Fibroblast of mammary gland (primary cell): Measurements from ENCODE around the gene S100A13.
"Not testable (repeated sequence)": the region's sequence is repeated elsewhere in the genome, so short reads cannot be mapped to it uniquely, and the experiment has no call there.

ENCODE experiments used
- DNase-seq: peaks from one replicate; pipeline ENCODE4 v3.0.0-alpha.2; 2010; ENCODE audit warnings: low read depth
- H3K4me3 ChIP-seq: 2 replicates; pipeline ENCODE4 v1.5.1; 2011; ENCODE audit warnings: low read depth, mild to moderate bottlenecking, low read length, moderate library complexity; ENCODE audit not compliant: control insufficient read depth
- TF ChIP-seq, protein P1 (sequence below): conservative IDR thresholded peaks from 2 replicates; pipeline ENCODE4 v1.5.1; 2011; ENCODE audit warnings: low read depth, low read length, inconsistent platforms; ENCODE audit not compliant: control insufficient read depth, insufficient read depth

Gene S100A13

DNA sequence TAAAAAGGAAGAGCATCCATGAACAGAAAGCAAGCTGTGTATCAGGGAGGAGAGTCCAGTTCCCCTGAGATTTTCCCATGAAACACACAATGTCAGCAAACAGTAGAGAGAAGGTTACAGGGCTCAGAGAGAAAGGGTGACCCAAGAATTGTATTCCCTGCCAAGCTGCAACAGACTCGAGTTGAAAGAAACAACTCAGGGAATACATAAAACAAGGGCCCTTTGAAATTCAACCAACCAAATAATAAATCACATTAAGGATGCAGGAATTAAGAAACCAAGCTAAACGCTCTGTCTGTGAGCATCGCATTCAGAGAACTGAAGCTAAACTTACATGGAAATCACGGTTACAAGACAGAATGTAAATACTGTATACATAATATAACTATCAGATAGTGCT, 34.6 kb downstream of the S100A13 start:
- TF ChIP-seq, protein P1, sequence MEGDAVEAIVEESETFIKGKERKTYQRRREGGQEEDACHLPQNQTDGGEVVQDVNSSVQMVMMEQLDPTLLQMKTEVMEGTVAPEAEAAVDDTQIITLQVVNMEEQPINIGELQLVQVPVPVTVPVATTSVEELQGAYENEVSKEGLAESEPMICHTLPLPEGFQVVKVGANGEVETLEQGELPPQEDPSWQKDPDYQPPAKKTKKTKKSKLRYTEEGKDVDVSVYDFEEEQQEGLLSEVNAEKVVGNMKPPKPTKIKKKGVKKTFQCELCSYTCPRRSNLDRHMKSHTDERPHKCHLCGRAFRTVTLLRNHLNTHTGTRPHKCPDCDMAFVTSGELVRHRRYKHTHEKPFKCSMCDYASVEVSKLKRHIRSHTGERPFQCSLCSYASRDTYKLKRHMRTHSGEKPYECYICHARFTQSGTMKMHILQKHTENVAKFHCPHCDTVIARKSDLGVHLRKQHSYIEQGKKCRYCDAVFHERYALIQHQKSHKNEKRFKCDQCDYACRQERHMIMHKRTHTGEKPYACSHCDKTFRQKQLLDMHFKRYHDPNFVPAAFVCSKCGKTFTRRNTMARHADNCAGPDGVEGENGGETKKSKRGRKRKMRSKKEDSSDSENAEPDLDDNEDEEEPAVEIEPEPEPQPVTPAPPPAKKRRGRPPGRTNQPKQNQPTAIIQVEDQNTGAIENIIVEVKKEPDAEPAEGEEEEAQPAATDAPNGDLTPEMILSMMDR = no peak
- H3K4me3 ChIP-seq = no peak overlapping the region
- no peak for DNase-seq

DNA sequence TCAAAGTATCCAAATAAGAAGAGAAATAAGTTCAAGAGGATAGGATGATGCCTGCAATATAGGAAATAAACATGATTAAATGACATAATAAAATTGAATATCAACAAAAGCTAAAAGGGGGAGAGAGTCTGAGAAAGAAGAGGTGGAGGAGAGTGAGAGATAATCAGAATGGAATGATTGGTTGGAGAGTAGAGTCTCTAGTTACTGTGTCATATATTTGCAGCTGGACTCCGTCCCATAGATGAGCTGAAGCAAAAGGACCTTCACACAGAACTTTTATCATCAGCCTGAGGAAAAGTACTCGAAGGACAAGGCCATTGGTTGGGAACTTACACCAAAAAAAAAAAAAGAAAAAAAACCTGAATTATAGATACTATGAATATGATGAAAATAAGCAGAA, 38.8 kb downstream of the S100A13 start:
- TF ChIP-seq, protein P1 = no peak
- no peak for DNase-seq
- no peak overlapping the region for H3K4me3 ChIP-seq

DNA sequence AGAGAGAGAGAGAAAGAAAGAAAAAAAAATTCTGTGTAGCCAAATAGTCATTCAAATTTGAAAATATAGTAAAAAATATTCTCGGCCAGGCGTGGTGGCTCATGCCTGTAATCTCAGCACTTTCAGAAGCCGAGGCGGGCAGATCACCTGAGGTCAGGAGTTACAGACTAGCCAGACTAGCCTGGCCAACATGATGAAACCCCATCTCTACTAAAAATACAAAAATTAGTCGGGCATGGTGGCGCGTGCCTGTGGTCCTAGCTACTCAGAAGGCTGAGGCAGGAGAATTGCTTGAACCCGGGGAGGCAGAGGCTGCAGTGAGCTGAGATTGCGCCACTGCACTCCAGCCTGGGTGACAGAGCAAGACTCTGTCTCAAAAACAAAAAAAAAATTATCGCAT, 39.3 kb downstream of the S100A13 start:
- DNase-seq, H3K4me3 ChIP-seq: not testable (repeated sequence)

DNA sequence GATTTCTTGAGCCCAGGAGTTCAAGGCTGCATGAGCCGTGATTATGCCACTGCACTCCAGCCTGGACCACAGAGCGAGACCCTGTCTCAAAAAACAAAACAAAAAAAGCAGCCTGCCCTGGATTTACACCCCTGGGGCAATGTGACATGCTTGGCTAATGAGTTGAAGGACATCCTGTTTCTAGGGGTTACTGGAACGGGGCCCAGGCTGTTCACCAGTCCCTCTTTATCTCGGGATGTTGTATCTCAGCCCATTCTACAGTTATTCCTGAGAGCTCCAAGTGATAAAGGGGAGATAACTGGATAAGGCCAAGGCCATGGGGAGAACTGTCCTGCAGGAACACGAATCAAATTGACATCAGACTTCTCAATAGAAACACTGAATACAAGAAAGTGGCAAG, 40.0 kb downstream of the S100A13 start:
- no peak overlapping the region for H3K4me3 ChIP-seq
- DNase-seq = no peak
- TF ChIP-seq, protein P1 = no peak

DNA sequence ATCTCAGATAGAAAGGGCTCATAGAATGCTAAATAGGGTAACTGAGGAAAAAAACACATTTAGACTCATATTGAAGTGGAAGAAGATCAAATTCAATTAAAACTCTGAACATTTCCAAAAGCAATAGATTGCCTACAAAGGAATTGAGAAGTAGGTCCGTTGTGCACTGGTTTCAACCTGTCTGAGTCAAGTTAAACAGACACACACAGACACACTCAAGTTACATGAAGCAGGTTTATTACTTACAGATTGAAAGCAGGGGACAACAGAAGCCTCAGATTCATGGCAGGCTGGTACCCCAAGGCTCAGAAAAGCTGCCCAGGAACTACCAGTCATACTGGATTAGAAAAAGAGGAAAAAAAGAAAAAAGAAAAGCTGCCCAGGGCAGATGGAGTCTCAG, 41.0 kb downstream of the S100A13 start:
- H3K4me3 ChIP-seq = no peak overlapping the region
- TF ChIP-seq, protein P1 = no peak
- DNase-seq = no peak

DNA sequence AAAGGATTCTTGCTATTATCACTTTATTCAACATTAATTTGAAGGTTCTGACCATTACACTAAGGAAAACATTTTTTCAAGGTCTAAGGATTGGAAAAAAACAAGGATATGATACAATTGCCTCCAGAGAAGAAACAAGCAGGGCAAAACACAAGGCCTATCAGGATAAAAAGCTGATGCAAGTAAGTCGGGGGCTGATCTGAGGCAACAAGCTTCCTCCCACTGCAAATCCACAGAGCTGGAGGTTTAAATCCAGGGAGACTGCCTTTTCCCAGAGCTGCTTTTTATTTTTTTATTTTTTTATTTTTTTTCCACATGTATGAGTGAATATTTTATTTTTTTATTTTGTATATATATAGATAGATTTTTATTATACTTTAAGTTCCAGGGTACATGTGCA, 42.3 kb downstream of the S100A13 start:
- no peak overlapping the region for H3K4me3 ChIP-seq
- TF ChIP-seq, protein P1 = no peak
- no peak for DNase-seq

DNA sequence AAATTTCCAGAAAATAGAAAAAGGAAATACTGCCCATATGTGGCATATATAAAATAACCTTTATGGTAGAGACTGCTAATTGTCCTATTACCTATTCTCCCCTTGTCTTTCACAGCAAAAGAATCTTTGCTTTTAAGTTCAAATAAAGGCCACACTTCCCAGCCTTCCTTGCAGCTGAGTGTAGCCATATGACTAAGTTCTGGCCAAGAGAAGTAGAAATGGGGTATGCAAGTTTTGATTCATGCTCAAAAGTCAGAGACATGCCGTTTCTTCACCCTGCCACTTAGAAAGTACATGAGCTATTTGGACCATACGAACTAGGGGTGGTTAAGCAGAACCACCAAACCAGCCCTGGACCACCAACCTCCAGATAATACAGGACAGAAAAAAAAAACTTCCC, 43.3 kb downstream of the S100A13 start:
- no peak overlapping the region for H3K4me3 ChIP-seq
- peak; percentile 32 for DNase-seq
- TF ChIP-seq, protein P1 = no peak

DNA sequence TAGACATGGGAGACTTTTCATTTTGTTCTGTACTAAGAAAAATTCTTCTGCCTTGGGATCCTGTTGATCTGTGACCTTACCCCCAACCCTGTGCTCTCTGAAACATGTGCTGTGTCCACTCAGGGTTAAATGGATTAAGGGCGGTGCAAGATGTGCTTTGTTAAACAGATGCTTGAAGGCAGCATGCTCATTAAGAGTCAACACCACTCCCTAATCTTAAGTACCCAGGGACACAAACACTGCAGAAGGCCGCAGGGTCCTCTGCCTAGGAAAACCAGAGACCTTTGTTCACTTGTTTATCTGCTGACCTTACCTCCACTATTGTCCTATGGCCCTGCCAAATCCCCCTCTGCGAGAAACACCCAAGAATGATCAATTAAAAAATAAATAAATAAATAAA, 43.8 kb downstream of the S100A13 start:
- DNase-seq, H3K4me3 ChIP-seq: not testable (repeated sequence)

DNA sequence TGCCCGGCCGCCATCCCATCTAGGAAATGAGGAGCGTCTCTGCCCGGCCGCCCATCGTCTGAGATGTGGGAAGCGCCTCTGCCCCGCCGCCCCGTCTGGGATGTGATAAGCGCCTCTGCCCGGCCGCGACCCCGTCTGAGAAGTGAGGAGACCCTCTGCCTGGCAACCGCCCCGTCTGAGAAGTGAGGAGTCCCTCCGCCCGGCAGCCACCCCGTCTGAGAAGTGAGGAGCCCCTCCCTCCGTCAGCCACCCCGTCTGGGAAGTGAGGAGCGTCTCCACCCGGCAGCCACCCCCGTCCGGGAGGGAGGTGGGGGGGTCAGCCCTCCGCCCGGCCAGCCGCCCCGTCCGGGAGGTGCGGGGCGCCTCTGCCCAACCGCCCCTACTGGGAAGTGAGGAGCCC, 44.5 kb downstream of the S100A13 start:
- not testable (repeated sequence) for DNase-seq

More for the DNA sequence above, 44.5 kb downstream of the S100A13 start:
- H3K4me3 ChIP-seq = not testable (repeated sequence)
